Retinal pigment epithelial cell (primary cell): ENCODE results near the gene CRELD2.

Experiments used
- DNase-seq: peaks from one replicate; pipeline ENCODE4 v3.0.0-alpha.2; 2010; ENCODE audit warnings: low read depth
- H3K4me3 ChIP-seq: 2 replicates; pipeline ENCODE4 v1.5.1; 2011; ENCODE audit warnings: mild to moderate bottlenecking, low read length, control low read depth, moderate library complexity
- TF ChIP-seq, protein P1 (sequence below): conservative IDR thresholded peaks from 2 replicates; pipeline ENCODE4 v1.5.1; 2011; ENCODE audit warnings: low read depth, low read length, control low read depth, inconsistent platforms

The CRELD2 gene

DNA sequence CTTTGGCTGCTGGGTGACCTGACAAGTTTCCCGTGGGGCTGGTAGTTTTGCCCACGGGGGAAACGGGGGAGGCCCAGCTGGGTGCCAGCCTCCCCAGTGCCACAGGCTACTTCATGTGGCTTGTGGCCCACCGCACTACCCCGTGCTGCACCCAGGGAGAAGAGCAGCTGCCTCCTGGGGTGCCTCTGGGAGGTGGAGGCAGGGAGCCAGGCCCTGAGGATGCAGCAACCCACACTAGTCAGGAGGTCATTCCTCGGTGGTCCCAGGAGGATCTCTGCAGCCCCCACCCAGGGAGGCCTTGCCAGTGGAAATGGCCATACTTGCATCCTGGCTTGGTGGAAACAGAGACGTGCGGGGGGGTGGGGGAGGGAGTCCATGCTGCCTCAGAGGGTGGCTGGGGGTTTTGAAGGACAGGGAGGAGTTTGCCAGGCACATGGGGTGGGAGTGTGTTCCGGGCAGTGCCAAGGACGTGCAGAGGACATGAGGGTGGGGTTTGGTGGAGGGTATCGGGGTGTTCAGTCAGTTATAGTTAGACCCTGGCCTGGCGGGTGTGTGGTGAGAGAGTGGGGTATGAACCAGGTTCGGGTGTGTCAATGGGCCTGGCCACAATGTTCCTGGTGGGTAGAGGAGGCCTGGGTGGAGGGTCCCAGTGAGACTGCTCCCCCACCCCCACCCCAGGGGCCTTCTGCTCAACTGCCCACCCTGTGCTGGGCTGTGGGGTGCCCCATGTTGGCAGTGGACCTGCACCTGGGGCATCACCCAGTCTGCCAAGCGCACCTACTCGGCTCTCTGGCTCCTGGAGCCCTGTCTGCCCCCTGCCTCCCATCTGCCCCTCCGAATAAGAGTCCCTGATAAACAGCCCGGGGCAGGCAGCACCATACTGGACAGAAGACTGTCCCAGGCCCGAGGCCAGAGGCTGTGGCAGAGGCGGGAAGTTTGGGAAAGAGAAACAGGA lies 46.0 kb downstream of the CRELD2 start:
- no peak overlapping the region for H3K4me3 ChIP-seq
- DNase-seq: no peak
- TF ChIP-seq, protein P1, sequence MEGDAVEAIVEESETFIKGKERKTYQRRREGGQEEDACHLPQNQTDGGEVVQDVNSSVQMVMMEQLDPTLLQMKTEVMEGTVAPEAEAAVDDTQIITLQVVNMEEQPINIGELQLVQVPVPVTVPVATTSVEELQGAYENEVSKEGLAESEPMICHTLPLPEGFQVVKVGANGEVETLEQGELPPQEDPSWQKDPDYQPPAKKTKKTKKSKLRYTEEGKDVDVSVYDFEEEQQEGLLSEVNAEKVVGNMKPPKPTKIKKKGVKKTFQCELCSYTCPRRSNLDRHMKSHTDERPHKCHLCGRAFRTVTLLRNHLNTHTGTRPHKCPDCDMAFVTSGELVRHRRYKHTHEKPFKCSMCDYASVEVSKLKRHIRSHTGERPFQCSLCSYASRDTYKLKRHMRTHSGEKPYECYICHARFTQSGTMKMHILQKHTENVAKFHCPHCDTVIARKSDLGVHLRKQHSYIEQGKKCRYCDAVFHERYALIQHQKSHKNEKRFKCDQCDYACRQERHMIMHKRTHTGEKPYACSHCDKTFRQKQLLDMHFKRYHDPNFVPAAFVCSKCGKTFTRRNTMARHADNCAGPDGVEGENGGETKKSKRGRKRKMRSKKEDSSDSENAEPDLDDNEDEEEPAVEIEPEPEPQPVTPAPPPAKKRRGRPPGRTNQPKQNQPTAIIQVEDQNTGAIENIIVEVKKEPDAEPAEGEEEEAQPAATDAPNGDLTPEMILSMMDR: no peak

DNA sequence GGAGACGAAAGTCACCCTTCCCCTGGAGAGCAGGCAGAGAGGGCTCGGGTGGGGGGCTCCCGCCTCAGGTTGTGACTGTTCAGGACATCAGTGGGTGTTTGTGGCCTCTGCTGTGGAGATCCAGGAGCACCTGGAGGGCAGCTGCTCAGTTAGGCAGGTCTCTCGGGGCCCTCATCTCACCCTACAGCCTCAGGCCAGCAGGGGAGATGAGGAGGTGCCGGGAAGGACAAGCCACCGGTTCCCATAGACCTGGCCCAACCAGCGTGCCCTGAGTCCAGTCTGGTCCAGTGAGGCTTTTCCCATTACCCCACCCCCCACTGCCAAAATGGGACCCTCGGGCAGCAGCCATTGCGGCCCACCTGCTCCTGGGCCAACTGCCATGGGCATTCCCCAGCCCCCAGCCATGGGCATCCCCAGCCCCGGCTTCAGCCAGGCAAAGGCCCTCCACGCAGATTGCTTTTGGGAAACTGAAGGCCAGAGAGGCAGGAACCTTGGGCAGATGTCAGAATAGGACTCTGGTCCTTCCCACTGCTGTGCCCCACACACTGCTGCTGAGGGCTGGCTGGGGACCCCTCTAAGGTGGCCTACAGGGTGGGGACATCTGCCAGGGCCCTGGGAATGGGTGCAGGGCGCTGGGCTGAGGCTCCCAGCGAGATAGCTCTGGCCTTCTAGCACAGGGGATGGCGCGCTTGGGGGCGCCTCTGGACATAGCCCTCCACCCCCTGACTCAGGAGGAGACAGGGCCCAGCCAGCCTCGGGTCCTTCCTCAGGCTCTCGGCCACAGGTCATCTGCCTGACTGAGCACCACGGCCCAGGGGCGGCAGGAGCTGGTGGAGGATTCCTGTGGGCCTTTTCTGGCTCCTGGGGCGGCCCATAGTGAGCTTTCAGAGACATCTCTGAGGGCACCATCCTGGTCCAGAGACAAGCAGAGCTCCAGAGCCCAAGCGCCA lies 46.9 kb downstream of the CRELD2 start:
- H3K4me3 ChIP-seq: no peak overlapping the region
- no peak for DNase-seq

GRCh38 chr22:49966041-49966773 lies 47.8 kb downstream of the CRELD2 start:
- no peak overlapping the region for H3K4me3 ChIP-seq
- TF ChIP-seq, protein P1: no peak
- no peak for DNase-seq

More for the DNA sequence above, 46.9 kb downstream of the CRELD2 start:
- TF ChIP-seq, protein P1: no peak

- H3K4me3 ChIP-seq: no peak overlapping the region
- no peak for DNase-seq
- TF ChIP-seq, protein P1: no peak
Observed at GRCh38 chr22:49966774-49967705, 48.6 kb downstream of the CRELD2 start.

DNA sequence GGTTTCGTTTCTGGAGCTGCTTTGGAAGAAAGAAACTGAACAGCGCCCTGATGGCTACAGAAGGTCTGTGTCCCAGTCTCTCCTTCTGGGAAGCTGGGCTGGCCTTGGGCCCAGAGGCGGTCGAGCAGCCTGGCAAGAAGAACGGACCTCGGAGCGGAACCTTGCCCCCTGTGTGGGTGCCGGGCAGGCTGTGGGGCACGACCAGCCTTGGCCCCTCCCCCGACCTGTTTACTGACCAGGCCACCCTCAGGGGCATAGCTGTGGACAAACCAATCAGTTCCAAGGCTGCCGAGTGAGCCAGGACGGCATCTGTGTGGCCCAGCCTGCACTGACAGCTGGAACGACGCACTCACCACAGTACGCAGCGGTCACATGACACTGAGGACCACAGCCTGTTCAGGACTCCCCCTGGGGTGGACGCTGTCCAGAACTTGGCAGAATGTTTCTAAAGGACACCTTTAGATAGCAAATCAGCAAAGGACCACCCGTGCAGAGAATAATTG lies 49.3 kb downstream of the CRELD2 start:
- no peak overlapping the region for H3K4me3 ChIP-seq

More for the DNA sequence above, 49.3 kb downstream of the CRELD2 start:
- no peak for DNase-seq
- TF ChIP-seq, protein P1: no peak
